K562 (cell line): Measurements from ENCODE around the gene HOTAIR. TPM values are rescaled to one million over a fixed set of nuclear protein-coding genes. Genes with fewer than 3 reads are reported as not detected.

Experiments
- CREB1 ChIP-seq, 2 experiments: sonication (generic) in 1 of 2; formaldehyde crosslinking in 1 of 2; IDR thresholded peaks; 2 replicates each; pipeline versions ENCODE4 v1.6.1 to v1.8.0; 2012 to 2022; ENCODE audit warnings: inconsistent platforms in 1 of 2, mild to moderate bottlenecking in 1 of 2, missing genetic modification reagents in 1 of 2, moderate library complexity in 1 of 2
- EGR1 ChIP-seq: fragments of 450-650 bp; conservative IDR thresholded peaks from 2 replicates; pipeline ENCODE4 v1.6.1; 2017; ENCODE audit warnings: mild to moderate bottlenecking
- TCF15 ChIP-seq: fragments of 250-450 bp; sonication (Bioruptor Pico); IDR thresholded peaks from 2 replicates; pipeline ENCODE4 v1.8.0; 2022; ENCODE audit warnings: moderate library complexity, mild to moderate bottlenecking, inconsistent platforms
- ZMIZ1 ChIP-seq, 2 experiments: fragments of 150-350 bp in 1 of 2; IDR thresholded peaks; 2 replicates each; pipeline ENCODE4 v1.6.1; 2012 to 2016; ENCODE audit warnings: low read depth in 2 of 2, low read length in 2 of 2, mild to moderate bottlenecking in 1 of 2, moderate library complexity in 1 of 2
- ZNF77 ChIP-seq: fragments of 250-450 bp; sonication (Bioruptor Pico); IDR thresholded peaks from 2 replicates; pipeline ENCODE4 v1.5.0; 2020
- ZNF778 ChIP-seq: fragments of 450-650 bp; formaldehyde crosslinking; IDR thresholded peaks from 2 replicates; pipeline ENCODE4 v1.4.0; 2020; ENCODE audit warnings: mild to moderate bottlenecking, moderate library complexity
- polyA plus RNA-seq, 8 experiments: library from polyadenylated mRNA; depleted of rRNA in 4 of 8; stranded (reverse) in 5 of 8; unstranded in 3 of 8; fragments of >200 nt; fragmentation: Nextera tagmentation in 2 of 8; fragmentation: Illumina TruSeq in 1 of 8; extraction: Ambion mirVana in 2 of 8; extraction: Trizol in 1 of 8; gene quantifications; 2 replicates each; pipeline versions ENCODE4 v1.2.1 to v1.2.3, GENCODE V29; 2011 to 2014; ENCODE audit warnings: inconsistent platforms in 1 of 8, missing spikeins in 1 of 8
- total RNA-seq, 7 experiments: library from RNA; depleted of rRNA in 6 of 7; stranded (reverse); fragments of >200 nt in 6 of 7; fragmentation: Illumina TruSeq in 2 of 7; extraction: Trizol in 2 of 7; gene quantifications; 2 replicates each; pipeline versions ENCODE4 v1.2.1 to v1.2.3, GENCODE V29; 2011 to 2021; ENCODE audit warnings: low replicate concordance in 1 of 7
- TF ChIP-seq, protein P1 (sequence below): fragments of 200-600 bp; sonication (generic); IDR thresholded peaks from one replicate; pipeline ENCODE4 v1.6.1; 2012; ENCODE audit warnings: mild to moderate bottlenecking, low read depth, low read length, inconsistent platforms
- TF ChIP-seq, protein P2 (sequence below): IDR thresholded peaks from 2 replicates; pipeline ENCODE4 v1.6.1; 2011; ENCODE audit warnings: borderline replicate concordance, low read depth, mild to moderate bottlenecking, moderate library complexity, low read length; ENCODE audit not compliant: insufficient read depth, poor library complexity, severe bottlenecking

HOTAIR gene
- total and polyA plus RNA-seq, 9 of the 15 experiments (the other 6 are each of a cell fraction or from before 2014, with no cell fraction given), result 0.04 TPM; not detected in 8

DNA sequence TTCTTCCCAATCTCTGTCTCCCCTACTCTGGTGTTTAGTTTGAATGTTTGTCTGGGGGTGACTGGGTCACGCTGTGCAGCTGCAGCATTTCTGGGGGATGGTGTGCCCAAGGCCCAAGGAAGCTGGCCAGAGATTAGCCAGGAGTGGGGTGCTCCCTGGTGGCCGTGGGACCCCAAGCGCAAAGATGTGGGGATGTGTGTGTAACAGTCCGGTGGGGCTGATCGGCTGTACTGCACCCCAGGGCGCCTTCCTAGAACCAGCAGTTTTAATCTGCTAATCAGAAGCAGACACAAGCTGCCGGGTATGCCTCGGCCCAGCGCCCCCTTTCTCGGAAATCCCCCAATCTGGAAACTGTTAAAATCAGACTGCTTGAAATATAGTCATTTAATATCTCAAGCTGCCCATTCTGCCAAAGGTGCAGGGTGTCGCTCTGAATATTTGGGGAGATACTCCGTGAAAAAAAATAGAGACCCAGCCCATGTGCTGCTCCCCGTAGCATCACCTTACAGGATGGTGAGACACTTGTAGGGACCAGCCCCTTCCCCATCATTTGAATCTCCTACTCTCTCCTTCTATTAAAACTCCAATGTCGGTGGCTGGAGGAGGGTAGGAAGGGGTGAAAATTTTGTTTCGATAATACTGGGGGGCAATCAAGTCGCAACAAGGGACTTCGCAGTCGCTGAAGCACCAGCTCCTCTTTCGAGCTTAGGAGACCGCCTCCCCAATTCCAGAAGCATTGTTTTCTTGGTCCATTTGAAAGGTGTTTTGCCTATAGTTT lies 29.5 kb upstream of the HOTAIR start (continued):
- TF ChIP-seq, protein P1, sequence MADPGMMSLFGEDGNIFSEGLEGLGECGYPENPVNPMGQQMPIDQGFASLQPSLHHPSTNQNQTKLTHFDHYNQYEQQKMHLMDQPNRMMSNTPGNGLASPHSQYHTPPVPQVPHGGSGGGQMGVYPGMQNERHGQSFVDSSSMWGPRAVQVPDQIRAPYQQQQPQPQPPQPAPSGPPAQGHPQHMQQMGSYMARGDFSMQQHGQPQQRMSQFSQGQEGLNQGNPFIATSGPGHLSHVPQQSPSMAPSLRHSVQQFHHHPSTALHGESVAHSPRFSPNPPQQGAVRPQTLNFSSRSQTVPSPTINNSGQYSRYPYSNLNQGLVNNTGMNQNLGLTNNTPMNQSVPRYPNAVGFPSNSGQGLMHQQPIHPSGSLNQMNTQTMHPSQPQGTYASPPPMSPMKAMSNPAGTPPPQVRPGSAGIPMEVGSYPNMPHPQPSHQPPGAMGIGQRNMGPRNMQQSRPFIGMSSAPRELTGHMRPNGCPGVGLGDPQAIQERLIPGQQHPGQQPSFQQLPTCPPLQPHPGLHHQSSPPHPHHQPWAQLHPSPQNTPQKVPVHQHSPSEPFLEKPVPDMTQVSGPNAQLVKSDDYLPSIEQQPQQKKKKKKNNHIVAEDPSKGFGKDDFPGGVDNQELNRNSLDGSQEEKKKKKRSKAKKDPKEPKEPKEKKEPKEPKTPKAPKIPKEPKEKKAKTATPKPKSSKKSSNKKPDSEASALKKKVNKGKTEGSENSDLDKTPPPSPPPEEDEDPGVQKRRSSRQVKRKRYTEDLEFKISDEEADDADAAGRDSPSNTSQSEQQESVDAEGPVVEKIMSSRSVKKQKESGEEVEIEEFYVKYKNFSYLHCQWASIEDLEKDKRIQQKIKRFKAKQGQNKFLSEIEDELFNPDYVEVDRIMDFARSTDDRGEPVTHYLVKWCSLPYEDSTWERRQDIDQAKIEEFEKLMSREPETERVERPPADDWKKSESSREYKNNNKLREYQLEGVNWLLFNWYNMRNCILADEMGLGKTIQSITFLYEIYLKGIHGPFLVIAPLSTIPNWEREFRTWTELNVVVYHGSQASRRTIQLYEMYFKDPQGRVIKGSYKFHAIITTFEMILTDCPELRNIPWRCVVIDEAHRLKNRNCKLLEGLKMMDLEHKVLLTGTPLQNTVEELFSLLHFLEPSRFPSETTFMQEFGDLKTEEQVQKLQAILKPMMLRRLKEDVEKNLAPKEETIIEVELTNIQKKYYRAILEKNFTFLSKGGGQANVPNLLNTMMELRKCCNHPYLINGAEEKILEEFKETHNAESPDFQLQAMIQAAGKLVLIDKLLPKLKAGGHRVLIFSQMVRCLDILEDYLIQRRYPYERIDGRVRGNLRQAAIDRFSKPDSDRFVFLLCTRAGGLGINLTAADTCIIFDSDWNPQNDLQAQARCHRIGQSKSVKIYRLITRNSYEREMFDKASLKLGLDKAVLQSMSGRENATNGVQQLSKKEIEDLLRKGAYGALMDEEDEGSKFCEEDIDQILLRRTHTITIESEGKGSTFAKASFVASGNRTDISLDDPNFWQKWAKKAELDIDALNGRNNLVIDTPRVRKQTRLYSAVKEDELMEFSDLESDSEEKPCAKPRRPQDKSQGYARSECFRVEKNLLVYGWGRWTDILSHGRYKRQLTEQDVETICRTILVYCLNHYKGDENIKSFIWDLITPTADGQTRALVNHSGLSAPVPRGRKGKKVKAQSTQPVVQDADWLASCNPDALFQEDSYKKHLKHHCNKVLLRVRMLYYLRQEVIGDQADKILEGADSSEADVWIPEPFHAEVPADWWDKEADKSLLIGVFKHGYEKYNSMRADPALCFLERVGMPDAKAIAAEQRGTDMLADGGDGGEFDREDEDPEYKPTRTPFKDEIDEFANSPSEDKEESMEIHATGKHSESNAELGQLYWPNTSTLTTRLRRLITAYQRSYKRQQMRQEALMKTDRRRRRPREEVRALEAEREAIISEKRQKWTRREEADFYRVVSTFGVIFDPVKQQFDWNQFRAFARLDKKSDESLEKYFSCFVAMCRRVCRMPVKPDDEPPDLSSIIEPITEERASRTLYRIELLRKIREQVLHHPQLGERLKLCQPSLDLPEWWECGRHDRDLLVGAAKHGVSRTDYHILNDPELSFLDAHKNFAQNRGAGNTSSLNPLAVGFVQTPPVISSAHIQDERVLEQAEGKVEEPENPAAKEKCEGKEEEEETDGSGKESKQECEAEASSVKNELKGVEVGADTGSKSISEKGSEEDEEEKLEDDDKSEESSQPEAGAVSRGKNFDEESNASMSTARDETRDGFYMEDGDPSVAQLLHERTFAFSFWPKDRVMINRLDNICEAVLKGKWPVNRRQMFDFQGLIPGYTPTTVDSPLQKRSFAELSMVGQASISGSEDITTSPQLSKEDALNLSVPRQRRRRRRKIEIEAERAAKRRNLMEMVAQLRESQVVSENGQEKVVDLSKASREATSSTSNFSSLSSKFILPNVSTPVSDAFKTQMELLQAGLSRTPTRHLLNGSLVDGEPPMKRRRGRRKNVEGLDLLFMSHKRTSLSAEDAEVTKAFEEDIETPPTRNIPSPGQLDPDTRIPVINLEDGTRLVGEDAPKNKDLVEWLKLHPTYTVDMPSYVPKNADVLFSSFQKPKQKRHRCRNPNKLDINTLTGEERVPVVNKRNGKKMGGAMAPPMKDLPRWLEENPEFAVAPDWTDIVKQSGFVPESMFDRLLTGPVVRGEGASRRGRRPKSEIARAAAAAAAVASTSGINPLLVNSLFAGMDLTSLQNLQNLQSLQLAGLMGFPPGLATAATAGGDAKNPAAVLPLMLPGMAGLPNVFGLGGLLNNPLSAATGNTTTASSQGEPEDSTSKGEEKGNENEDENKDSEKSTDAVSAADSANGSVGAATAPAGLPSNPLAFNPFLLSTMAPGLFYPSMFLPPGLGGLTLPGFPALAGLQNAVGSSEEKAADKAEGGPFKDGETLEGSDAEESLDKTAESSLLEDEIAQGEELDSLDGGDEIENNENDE, result no peak
- TF ChIP-seq, protein P2, sequence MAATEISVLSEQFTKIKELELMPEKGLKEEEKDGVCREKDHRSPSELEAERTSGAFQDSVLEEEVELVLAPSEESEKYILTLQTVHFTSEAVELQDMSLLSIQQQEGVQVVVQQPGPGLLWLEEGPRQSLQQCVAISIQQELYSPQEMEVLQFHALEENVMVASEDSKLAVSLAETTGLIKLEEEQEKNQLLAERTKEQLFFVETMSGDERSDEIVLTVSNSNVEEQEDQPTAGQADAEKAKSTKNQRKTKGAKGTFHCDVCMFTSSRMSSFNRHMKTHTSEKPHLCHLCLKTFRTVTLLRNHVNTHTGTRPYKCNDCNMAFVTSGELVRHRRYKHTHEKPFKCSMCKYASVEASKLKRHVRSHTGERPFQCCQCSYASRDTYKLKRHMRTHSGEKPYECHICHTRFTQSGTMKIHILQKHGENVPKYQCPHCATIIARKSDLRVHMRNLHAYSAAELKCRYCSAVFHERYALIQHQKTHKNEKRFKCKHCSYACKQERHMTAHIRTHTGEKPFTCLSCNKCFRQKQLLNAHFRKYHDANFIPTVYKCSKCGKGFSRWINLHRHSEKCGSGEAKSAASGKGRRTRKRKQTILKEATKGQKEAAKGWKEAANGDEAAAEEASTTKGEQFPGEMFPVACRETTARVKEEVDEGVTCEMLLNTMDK, result no peak
- TF ChIP-seq ZNF778 (CRISPR knock-in tag) (no peak), ZNF77 (CRISPR knock-in tag) (no peak), CREB1 (IDR thresholded peaks at IDR 0.05) (no peak), CREB1 (CRISPR knock-in tag; IDR thresholded peaks at IDR 0.05) (no peak), EGR1 (no peak), ZMIZ1 (IDR thresholded peaks at IDR 0.05; ENCODE audit: low read depth in 2 of 2, low read length in 2 of 2) (no peak), TCF15 (CRISPR knock-in tag) (no peak)
